ENCODE results near the gene PGAP6.

DNA sequence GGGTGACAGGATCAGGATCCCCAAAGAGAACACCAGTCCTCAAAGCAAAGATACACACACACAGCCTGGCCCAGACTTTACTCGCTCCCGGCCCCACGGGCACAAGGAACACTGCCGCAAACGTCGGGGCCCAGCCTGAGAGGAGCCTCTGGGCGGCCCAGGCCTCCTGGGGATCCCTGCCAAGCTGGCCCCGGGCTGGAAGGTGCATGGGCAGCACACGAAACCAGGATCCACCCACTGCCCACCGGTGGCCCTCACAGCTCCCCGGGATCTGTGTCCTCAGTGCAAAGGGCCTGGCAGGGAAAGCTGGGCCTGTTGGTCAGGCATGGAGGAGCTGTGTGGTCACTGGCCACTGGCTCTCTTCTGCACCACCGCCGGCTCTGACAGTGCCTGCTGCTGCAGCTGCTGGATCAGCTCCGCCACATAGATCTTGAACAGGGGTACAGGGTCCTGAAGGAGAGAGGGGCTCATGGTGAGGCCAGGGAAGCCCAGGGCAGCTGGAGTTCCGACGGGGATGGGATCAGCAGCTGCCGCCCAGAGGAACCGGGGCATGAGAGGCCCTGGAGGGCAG lies 14.4 kb downstream of the PGAP6 start:
- TF ChIP-seq POLR2A (IDR thresholded peaks at IDR 0.05; ENCODE audit: low read depth, low read length), result no peak
- TF ChIP-seq POLR2AphosphoS5 (IDR thresholded peaks at IDR 0.05; ENCODE audit: low read depth, low read length), result no peak

Data from GM12891 (cell line).